ENCODE data around the gene RAPGEF4. TPM values are rescaled to one million over a fixed set of nuclear protein-coding genes. Genes with fewer than 3 reads are reported as not detected.

The RAPGEF4 gene
- total and polyA plus RNA-seq, 2 of the 8 experiments (the other 6 are each of a cell fraction or from before 2014, with no cell fraction given) = 1.2 to 2.6 TPM

DNA sequence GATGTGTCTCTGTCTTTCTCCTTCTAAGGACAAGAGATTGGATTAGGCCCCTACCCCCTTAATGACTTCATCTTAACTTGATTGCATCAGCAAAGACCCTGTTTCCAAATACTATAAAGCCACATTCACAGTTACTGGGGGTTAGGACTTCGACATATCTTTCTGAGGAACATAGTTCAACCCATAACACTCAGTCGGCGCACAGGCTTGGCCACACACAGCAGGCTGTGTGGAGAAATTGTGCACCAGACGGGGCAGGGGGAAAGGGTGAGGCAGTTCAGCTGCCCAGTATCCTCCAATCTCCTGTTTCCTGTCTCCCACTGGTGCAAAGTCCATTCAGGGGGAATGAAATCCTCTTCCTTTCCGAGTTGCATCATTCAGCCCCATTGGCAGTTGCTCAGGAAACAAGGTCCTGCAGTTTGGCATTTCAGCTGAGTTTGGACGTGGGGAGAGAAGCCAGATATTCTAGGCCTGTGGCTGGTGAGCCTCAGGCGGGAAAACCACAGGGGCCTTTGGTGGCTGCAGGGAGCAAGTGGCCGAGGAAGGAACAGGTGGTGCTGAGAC is 9.4 kb upstream of the RAPGEF4 start:
- Histone ChIP-seq H3K9ac (replicated peaks in 1 of 4; ENCODE audit: extremely low read depth in 1 of 4, low read depth in 3 of 4, low read length in 3 of 4) (no peak overlapping the region), H4K91ac (replicated peaks; ENCODE audit: insufficient read length, low read length) (no peak overlapping the region), H3K4me3 (ENCODE audit: extremely low read depth in 1 of 4, insufficient read depth in 2 of 4, low read depth in 3 of 4, low read length in 4 of 4) (no peak overlapping the region), H3K23ac (ENCODE audit: insufficient read length) (no peak overlapping the region), H3K4me1 (replicated peaks in 1 of 4; ENCODE audit: control insufficient read depth in 3 of 4, insufficient read depth in 4 of 4, low read length in 3 of 4) (peaks cover 0 to 3% (median 0%) of the 10 kb centered on the region in 4 experiments; a peak in 2 of 7 replicates), H4K8ac (ENCODE audit: extremely low read depth, insufficient read depth, low read length) (no peak overlapping the region; the same call in 1 of the 2 replicates), H3K36me3 (ENCODE audit: control insufficient read depth in 2 of 4, insufficient read depth in 4 of 4, low read length in 3 of 4) (no peaks in the 10 kb centered on the region), H3K27me3 (replicated peaks in 1 of 4; ENCODE audit: control insufficient read depth in 3 of 4, extremely low read depth in 1 of 4, insufficient read depth in 3 of 4, low read length in 3 of 4) (no peaks in the 10 kb centered on the region), H2BK15ac (ENCODE audit: low read length) (no peak overlapping the region), H4K5ac (ENCODE audit: insufficient read length, low read depth, low read length) (no peak overlapping the region), H2AFZ (ENCODE audit: low read length) (peak overlapping the region; percentile 12; the same call in 1 of the 2 replicates), H3K4me2 (ENCODE audit: insufficient read depth in 1 of 2, low read depth in 2 of 2, low read length in 2 of 2) (no peak overlapping the region), H3K56ac (replicated peaks; ENCODE audit: insufficient read length, low read depth, low read length) (no peak overlapping the region), H3K79me1 (ENCODE audit: low read depth, low read length) (no peaks in the 10 kb centered on the region), H4K20me1 (replicated peaks in 1 of 2; ENCODE audit: control insufficient read depth in 1 of 2, insufficient read depth in 2 of 2, low read length in 2 of 2) (no peaks in the 10 kb centered on the region), H3K23me2 (ENCODE audit: low read depth, low read length) (no peaks in the 10 kb centered on the region), H2AK5ac (ENCODE audit: low read depth, low read length) (no peak overlapping the region), H3K4ac (replicated peaks; ENCODE audit: insufficient read length, low read depth, low read length) (no peak overlapping the region), H3K9me3 (ENCODE audit: insufficient read depth in 2 of 2, low read depth in 1 of 2, low read length in 1 of 2) (no peaks in the 10 kb centered on the region), H2BK5ac (ENCODE audit: low read depth, low read length) (no peak overlapping the region), H2BK12ac (ENCODE audit: low read depth, low read length) (no peak overlapping the region), H2BK120ac (replicated peaks; ENCODE audit: low read depth, low read length) (no peak overlapping the region), H3K79me2 (ENCODE audit: control insufficient read depth in 1 of 2, insufficient read depth in 2 of 2, low read length in 2 of 2) (no peaks in the 10 kb centered on the region), H3K18ac (ENCODE audit: extremely low read depth, low read length) (peak overlapping the region; percentile 64), H3K27ac (ENCODE audit: low read depth, low read length) (no peak overlapping the region), H2BK20ac (ENCODE audit: low read length) (no peak overlapping the region), H3K14ac (ENCODE audit: insufficient read length) (no peak overlapping the region)
- ChIA-PET CTCF (ENCODE audit: partially characterized antibody) (no interaction called here), POLR2A (ENCODE audit: partially characterized antibody) (interaction anchor here (2.3 kb wide), 1 partner anchor 10 kb away, joined by 8 read pairs; the partner anchor contains the start of gene RAPGEF4)
- 85% methylated on average over 8 of the region's 8 CpGs; no CpG with 5 or more reads in 1 of the 2 experiments for WGBS, 2 experiments (ENCODE audit: extremely low coverage in 1 of 2, insufficient coverage in 1 of 2, insufficient read length in 1 of 2, insufficient replicate concordance in 2 of 2, low coverage in 1 of 2, low lambda C conversion rate in 2 of 2, missing lambda C conversion rate in 1 of 2)
- DNase-seq (ENCODE audit: low read depth in 1 of 2, low spot score in 2 of 2) (no peak), FAIRE-seq (no peak)
- TF ChIP-seq GABPA (IDR thresholded peaks at IDR 0.05; ENCODE audit: borderline replicate concordance, insufficient read depth, low read length) (no peak), SUZ12 (IDR thresholded peaks at IDR 0.05; ENCODE audit: low read length) (no peak)

Measured in H1 (cell line).